HG03159 (cell line): ENCODE measurements around the gene DMWD.

ENCODE experiments used
- ATAC-seq: cut with Tn5 transposase; IDR thresholded peaks from one replicate; pipeline ENCODE4 v1.9.1; 2021; ENCODE audit warnings: mild to moderate bottlenecking, moderate library complexity; ENCODE audit not compliant: unreplicated experiment

Gene DMWD

DNA sequence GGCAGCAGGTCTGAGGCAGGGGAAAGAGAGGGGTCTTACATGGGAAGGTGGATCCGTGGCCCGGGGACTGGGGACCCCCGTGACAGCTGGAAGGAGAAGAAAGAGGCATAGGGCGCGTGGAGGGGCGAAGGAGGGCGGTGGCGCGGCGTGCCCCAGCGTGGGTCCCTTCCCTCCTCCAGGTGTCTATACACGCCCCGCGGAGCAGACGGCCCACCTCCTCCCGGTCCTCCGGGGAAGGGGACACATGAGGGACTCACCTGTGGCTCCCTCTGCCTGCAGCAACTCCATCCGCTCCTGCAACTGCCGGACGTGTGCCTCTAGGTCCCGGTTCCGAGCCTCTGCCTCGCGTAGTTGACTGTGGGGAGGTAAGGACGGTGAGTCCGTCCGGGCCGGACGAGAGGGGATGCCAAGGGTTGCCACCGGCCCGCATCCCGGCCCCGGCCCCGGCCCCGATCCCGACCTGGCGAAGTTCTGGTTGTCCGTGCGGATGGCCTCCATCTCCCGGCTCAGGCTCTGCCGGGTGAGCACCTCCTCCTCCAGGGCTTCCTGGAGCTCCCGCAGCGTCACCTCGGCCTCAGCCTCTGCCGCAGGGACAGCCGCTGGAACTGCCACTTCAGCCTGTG is 21.2 kb downstream of the DMWD start:
- ATAC-seq = no peak

DNA sequence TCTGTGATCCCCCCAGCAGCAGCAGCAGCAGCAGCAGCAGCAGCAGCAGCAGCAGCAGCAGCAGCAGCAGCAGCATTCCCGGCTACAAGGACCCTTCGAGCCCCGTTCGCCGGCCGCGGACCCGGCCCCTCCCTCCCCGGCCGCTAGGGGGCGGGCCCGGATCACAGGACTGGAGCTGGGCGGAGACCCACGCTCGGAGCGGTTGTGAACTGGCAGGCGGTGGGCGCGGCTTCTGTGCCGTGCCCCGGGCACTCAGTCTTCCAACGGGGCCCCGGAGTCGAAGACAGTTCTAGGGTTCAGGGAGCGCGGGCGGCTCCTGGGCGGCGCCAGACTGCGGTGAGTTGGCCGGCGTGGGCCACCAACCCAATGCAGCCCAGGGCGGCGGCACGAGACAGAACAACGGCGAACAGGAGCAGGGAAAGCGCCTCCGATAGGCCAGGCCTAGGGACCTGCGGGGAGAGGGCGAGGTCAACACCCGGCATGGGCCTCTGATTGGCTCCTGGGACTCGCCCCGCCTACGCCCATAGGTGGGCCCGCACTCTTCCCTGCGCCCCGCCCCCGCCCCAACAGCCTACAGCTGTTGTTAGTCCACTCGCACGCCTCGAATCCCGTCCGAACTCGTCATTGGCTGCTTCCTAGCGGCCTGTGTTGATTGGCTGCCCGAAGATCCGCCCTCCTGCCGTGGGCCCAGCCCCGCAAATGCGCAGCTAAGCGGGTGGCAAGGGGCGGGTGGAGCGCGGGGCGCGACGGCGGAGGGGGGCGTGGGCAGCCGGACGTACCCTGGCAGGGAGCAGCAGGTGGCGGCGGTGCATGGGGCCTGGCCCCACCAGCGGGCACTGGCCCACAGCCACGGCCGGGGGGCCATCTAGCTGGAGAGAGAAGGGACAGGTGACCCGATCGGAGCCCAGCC is 22.2 kb downstream of the DMWD start:
- peak; percentile 52 for ATAC-seq

DNA sequence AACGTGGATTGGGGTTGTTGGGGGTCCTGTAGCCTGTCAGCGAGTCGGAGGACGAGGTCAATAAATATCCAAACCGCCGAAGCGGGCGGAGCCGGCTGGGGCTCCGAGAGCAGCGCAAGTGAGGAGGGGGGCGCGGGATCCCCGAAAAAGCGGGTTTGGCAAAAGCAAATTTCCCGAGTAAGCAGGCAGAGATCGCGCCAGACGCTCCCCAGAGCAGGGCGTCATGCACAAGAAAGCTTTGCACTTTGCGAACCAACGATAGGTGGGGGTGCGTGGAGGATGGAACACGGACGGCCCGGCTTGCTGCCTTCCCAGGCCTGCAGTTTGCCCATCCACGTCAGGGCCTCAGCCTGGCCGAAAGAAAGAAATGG is 22.8 kb downstream of the DMWD start:
- no peak for ATAC-seq

DNA sequence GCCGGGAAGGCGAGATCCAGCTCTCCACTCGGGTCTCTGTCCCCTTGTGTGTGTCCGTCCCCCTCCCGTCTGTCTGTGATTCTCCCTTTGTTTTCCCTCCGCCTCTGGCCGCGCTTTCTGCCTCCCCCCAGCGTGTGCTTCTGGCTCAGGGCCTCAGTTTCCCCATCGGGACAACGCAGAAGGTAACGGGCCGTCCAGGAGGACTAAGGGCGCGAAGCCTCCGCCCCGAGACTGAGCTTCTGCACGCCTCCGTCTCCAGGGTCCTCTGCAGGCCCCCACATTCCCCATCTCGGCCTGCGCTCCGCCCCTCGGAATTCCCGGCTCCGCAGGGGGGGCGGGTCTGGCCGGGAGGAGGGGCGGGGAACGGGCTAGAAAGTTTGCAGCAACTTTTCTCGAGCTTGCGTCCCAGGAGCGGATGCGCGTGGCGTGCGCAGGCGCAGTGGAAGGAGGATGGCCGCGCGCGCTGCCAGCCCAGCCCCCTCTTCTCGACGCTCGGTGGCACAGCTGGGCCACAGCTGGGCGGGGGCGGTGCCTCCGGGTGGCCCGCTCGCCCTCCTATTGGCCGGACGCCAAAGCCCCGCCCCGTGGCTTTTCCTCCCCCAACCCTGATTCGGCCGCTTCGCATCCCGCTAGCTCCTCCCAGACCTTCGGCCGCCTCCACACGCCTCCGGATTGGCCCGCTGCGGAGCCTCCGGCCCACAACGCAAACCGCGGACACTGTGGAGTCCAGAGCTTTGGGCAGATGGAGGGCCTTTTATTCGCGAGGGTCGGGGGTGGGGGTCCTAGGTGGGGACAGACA is 23.5 kb downstream of the DMWD start, which contains the start of gene SIX5:
TSS of gene SIX5 (minus strand) at position 269 of the 799 bp plus-strand sequence. CDS start 408 bp downstream, outside the sequence.
- ATAC-seq = peak; percentile 54

DNA sequence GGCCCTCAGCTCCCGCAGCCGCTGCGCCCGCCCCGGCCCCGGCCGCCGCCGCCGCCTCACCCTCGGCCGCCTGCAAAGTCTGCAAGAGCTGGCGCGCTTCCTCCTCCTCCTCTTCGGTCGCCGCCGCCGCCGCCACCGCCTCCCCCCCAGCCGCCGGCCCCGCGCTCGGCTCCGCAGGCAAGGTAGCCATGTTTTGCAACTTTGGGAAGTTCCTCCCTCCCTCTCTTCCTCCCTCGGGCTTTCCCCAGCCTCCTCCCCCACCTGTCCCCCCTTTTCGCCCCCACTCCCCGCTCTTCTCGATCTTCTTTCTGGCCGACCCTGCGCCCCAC is 24.0 kb downstream of the DMWD start:
- ATAC-seq = no peak

DNA sequence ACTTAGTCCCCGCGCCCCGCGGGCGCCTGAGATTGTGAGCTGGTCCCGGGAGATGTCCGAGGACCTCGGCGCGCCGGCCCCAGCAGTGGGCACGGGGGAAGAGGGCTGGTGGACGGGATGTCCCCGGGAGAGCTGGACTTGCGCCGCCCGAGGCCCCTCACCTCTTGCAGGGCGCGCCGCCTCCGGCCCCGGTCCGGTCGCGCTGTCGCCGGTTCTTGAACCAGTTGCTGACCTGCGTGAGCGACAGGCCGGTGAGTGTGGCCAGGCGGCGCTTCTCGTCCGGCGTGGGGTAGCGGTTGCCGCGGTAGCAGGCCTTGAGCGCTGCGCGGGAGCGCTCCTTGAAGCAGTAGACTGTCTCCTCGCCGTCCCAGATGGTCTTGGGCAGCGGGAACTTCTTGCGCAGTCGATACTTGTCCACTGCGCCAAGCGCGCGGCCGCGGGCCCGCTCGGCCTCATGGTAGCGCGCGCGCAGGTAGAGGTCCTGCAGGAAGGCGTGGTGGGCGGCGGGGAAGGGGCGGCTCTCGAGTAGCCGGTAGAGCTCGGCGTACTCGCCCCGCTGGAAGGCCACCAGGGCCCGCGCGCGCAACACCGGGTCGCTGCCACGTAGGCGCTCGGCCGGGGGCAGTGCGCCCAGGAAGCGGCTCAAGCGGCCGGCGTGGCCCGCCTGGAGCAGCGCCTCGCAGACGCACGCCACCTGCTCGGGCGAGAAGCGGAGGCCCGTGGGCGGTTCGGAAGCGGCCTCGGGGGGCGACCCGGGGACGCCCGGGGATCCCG is 24.6 kb downstream of the DMWD start:
- no peak for ATAC-seq

DNA sequence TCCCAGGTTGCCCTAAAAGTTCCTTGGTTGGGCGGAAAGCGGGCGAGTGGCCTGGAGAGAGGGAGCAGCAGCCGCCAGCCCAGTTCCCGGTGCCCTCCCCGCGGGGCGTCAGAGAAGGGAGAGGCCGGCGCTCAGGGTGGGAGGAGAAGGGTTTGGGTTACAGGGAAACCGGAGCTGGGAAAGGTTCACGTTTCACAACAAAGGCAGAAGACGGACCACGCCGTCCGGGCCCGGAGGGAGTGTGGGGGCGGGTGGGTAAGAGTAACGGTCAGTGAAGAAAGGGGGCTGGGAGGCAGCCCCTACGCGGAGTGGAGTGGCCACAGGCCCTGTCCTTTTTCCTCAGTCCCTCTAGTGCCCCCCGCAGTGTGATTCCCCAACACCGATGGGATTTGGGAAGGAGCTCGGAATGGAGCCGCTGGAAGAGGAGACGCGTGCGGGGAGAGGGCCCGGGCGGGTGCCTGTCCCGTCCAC is 25.2 kb downstream of the DMWD start:
- no peak for ATAC-seq

DNA sequence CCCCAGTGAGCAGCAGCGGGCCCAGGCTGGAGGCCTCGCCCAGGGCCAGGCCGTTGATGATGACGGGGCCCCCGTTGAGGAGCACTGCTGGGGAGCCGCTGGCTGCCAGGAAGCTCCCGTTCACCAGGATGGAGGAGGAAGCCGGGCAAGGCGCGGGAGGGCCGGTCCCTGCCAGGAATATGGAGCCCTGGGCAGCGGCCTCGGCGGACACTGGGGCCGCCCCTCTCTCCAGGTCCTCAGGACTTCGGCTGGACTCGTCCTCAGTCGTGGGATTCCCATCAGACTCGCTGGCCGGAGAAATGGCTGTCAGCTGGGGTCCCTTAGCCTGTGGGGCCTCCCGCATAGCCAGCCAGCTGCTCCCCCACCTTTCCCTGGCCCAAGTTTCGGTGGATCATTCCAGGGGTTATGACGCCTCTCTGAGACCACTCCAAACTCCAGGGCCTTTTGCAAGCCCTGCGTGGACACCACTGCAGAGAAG is 25.7 kb downstream of the DMWD start:
- ATAC-seq = no peak

DNA sequence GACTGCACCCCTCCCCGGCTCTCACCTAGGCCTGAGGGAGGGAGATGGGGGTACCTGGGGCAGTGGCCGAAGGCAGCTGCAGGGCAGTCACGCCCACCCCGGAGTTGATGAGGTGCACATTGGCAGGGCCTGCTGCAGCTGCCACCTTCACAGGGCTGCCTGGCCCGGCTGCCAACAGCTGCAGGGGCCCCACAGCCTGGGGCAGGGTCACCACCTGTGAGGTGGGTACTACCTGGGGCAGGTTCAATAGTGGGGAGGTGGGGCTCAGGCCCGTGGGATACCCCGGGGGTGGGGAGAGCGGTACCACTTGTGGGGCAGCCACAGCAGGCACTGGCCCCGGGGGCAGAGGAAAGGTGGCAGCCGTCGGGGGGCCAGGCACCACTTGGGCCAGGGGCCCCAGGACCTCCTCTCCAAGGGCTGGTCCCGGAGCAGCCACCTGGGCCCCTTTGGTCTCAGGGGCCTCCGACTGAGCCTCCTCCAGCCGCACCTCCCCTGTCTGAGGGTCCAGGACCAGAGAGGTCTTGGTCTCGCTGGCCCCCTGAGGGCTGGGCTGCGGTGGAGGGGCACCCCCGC is 26.3 kb downstream of the DMWD start:
- no peak for ATAC-seq

DNA sequence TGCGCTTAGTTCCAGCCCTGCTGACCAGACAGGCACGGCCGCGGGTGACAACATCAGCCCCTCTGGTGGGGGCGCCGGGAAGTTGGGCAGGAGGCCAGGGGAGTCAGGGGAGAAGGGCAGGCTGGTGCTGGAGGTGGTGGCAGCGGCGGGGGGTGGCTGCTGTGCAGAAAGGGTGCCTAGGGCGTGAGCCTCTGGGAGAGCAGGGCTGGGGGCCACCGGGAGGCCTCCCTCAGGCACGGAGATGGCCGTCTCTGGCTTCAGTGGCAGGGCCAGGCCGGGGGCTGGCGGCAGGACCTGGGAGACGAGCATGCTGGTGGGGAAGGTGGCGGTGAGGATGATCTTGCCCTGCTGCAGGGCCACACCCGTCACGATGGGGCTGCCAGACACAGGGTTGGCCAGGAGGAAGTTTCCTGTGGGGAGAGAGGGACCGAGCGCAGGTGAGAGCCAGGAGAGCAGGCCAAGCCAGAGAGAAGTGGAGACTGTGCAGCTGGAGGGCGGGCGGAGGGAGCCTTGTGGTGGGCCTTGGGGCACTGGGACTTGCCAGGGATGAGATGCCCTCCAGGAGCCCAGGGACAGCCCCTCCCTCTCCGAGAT is 26.8 kb downstream of the DMWD start:
- ATAC-seq = no peak

DNA sequence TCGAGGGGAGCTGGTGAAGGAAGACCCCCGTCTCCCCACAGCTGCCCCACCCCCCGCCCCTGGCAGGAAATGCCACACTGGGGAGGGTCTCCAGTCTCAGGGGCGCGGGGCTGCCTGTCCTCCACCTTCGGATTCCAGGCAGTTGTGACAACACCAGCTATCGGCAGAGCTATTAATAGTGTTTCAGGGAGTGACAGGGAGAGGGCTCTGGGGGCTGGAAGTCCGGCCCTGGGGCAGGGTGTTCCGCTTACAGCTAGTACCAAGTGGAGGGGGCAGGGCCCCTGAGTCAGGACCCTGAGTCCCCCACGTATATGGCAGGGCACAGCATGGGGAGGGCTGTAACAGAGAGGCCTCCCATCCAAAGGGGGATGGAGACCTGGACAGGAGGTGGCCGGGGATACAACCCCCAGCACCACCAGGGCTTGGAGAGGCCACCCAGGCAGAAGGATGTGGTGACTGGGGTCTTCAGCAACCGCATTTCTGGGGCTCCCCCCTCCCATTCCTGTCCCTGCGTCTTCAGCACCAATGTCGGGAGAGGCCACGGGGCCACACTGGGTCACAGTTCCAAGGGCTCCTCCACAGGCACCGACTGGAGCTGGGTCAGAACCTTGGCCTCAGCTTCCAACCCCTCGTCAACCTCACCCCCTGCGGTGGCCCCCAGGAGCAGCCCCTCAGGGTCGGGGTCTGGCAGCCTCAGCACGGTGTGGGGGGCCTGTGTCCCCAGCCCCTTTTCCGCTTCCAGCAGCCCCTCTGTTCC is 27.5 kb downstream of the DMWD start:
- no peak for ATAC-seq

DNA sequence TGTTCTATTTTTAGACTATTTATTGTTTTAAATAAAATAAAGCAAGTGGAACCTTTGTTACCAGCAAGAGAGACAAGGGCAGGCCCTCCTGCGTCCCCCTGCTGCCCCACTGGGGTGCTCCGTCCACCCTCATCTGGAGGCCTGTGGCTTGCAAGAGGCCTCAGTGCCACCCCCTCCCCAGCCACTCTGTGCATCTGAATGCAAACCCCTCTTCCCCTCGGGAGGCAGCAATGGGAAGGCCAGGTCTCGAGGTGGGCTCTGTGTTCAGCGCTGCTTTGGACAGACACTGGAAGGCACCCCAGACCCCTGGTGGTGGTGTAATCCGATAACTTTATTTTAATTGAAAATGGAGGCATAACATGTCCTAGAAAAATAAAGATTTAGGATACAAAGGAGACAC is 28.2 kb downstream of the DMWD start:
- ATAC-seq = no peak

DNA sequence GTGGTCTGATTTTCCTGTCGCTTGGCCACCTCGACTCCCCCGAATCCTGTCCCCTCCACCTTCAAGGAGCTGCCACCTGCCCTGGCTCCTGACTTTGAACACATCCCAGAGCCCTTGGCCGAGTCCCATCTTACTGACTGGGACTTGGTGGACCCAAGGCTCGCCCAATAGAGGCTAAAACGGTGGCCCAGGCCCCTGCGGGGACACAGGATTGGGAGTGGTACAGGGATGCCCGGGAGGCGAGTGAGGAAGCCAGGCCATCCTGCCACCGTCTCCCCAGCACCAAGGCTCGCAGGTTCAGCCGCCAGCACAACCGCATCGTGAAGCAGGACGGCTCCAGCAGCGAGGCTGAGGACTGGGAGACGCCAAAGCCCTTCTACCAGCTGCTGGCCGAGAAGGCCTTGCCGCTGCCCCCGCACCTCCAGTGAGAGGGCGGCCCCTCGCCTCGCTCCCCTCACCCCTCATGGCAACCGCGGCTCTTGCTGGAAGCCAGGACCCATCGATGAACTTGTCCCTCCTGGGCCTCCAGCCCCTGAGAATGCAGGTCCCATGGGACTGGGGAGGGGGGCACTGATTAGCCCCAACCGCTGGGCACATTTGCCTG is 28.9 kb downstream of the DMWD start:
- ATAC-seq = no peak

DNA sequence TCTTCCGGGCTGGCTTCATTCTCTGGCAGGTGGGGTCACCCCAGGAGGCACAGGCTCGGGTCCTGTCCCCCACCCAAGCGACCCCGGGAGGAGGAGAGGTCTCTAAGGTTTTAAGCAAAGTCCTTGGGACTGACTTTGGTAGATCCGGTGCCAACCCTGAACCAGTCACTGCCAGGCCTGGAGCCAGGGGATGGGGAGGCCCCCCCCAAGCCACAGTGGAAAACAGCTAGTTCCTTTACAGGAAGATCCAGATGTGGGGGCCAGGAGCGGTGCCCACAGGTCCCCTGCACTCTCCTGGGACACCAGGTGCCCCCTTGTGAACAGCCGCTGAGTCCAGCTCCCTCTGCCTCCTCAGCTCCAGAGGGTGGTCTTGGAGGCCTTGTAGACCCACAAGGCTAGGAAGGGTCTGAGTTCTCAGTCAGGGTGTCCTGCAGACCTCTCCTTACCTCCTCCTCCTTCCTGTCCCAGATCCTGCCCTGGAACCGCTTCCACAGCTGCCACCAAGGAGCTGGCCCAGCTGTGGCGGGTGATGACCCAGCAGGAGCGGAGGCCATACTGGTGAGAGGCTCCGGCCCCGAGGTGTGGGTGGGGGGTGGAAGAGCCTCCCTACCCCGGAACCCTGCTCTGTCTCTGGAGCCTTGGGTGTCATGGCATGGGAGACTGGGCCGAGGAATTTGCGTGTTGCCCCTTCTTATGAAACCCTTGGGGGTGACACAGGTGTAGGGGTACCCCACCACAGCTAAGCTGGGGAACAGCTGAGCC is 29.6 kb downstream of the DMWD start:
- no peak for ATAC-seq

DNA sequence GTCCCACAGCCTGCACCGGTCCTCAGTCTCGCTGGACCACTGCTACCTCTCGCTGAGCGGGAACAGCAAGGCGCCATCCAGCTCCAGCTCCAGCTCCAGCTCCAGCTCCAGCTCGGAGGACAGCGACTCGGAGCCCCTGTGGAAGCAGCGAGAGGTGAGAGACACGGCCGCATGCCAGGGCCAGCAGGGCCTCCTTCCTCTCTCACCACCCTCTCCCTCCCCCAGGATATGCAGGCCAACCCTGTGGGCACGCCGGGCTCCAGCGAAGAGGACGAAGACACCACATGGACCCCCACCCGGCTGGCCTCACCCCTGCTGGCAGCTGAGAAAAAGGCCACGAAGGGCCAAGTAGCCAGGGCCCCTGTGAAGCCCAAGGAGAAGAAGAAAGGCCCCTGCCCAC is 30.9 kb downstream of the DMWD start:
- no peak for ATAC-seq

DNA sequence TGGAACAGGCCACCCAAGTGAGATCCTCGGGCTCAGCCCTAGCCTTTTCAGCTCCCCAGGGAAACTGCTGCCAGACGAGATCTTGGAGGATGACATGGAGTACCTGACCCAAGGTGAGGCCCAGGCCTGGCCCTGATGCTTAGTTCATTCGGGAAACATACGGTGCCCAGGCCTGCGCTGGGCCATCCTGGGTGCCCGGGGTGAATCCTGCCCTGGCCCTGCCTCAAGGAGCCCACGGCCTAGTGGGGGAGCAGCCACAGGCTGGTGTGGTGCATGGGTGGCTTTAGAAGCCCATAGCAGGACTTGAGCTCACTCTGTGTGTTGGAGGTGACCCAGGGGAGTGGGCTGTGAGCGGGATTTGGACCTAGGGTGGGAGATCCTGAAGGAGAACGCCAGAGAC is 33.7 kb downstream of the DMWD start:
- no peak for ATAC-seq

DNA sequence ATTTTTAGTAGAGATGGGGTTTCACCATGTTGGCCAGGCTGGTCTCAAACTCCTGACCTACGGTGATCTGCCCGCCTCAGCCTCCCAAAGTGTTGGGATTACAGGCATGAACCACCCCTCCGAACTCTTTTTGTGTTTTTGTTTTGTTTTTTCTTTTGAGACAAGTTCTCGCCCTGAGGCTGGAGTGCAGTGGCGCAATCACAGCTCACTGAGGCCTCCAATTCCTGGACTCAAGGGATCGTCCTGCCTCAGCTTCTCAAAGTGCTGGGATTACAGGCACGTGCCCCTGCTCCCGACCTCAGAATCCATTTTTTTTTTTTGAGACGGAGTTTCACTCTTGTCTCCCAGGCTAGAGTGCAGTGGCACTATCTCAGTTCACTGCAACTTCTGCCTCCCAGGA is 35.0 kb downstream of the DMWD start:
- no peak for ATAC-seq

DNA sequence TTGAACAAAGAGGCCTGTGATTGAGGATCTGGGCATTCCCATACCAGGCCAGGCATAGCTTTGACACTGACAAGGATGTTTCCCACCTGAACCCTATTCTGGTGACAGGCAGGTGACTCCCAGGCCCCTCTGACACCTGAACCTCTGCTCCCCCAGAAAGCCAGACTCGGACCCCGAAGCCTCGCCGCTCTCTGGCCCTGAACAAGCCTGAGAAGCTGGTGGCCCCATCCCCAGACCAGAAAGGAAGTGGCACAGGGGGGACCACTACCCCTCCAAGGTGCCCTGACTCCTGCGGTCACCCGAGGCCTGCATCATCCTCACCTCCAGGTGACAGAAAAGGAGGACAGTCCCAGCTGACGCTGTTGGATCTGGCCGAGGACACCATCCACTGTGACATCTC is 38.3 kb downstream of the DMWD start:
- ATAC-seq = no peak
